PC-3 (cell line): Measurements from ENCODE around the gene RASGRP1.

Experiments
- EZH2 ChIP-seq: fragments of 300-600 bp; sonication (generic); IDR thresholded peaks from one replicate; pipeline ENCODE4 v1.6.1; 2017; ENCODE audit warnings: antibody characterized with exemption, mild to moderate bottlenecking, low read length; ENCODE audit not compliant: unreplicated experiment
- TF ChIP-seq, protein P1 (sequence below): fragments of 300-600 bp; sonication (generic); conservative IDR thresholded peaks from 2 replicates; pipeline ENCODE4 v1.5.1; 2017; ENCODE audit warnings: antibody characterized with exemption, low read depth, mild to moderate bottlenecking, low read length

GRCh38 chr15:38487378-38487777 lies 77.2 kb downstream of the RASGRP1 start:
- TF ChIP-seq EZH2 = no peak
- TF ChIP-seq, protein P1, sequence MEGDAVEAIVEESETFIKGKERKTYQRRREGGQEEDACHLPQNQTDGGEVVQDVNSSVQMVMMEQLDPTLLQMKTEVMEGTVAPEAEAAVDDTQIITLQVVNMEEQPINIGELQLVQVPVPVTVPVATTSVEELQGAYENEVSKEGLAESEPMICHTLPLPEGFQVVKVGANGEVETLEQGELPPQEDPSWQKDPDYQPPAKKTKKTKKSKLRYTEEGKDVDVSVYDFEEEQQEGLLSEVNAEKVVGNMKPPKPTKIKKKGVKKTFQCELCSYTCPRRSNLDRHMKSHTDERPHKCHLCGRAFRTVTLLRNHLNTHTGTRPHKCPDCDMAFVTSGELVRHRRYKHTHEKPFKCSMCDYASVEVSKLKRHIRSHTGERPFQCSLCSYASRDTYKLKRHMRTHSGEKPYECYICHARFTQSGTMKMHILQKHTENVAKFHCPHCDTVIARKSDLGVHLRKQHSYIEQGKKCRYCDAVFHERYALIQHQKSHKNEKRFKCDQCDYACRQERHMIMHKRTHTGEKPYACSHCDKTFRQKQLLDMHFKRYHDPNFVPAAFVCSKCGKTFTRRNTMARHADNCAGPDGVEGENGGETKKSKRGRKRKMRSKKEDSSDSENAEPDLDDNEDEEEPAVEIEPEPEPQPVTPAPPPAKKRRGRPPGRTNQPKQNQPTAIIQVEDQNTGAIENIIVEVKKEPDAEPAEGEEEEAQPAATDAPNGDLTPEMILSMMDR = no peak
